Frontal cortex (tissue), 4 donors: ENCODE data around the gene MGRN1. TPM values are rescaled to one million over a fixed set of nuclear protein-coding genes. Genes with fewer than 3 reads are reported as not detected.
"Not testable (repeated sequence)": the region's sequence is repeated elsewhere in the genome, so short reads cannot be mapped to it uniquely, and the experiment has no call there.

Experiments used
- DNase-seq, 2 donors: peaks; one replicate each; pipeline ENCODE4 v3.0.0; 2012; ENCODE audit warnings: low spot score in 2 of 2
- FAIRE-seq: peaks from 2 replicates; lab custom pipeline; 2012; peaks lifted over from hg19 to GRCh38; lab: Jason Lieb, UNC
- total RNA-seq: library from RNA; depleted of rRNA; stranded (reverse); fragments of >200 nt; gene quantifications from one replicate; pipeline ENCODE4 v1.2.3, GENCODE V29; 2014
- donor health status: control.
- donor health status: control.
- donor health status: control.

The MGRN1 gene
- total RNA-seq, 1 donor from 2014 or later: 33.4 TPM

DNA sequence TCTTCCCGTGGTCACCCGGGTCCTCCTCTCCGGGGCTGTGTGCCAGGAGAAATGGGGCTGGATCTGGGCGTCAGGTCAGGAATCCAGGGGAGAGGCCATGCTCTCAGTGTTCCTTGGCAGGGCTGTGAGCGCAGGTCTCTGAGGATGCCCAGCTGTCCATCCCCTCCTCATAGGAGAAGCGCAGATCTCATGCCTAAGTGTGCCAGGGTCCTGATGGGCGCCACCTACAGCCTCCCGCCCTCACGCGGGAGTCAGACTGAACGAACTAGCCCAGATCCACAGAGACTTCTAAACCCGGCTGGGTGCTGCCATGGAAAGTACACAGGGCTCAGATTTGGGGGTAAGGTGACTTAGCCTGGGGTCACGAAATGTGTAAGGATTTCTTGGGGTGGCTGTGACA is 24.3 kb downstream of the MGRN1 start:
- FAIRE-seq (no peak), DNase-seq (no peak)

DNA sequence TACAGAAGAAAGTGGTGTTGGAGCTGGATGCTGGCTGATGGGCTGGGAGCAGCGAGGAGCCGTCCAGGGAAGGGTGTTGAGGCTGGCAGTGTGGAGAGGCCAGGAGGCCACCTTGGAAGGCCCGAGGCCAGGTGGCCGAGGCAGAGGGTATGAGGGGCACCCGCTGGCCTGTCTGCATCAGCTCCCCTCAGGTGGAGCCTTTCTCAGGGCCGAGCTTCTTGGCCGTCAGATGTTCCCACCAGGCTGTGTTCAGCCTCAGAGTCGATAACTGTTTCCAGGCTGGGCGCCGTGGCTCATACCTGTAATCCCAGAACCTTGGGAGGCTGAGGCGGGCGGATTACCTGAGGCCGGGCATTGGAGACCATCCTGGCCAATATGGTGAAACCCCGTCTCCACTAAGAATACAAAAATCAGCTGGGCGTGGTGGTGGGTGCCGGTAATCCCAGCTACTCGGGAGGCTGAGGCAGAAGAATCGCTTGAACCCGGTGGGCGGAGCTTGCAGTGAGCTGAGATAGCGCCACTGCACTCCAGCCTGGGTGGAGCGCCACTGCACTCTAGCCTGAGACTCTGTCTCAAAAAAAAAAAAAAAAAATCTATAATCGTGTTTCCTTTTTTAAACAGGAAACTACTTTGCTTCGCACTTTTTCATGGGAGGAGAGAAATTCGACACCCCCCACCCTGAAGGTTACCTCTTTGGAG is 25.3 kb downstream of the MGRN1 start:
- DNase-seq (no peak), FAIRE-seq (no peak)

DNA sequence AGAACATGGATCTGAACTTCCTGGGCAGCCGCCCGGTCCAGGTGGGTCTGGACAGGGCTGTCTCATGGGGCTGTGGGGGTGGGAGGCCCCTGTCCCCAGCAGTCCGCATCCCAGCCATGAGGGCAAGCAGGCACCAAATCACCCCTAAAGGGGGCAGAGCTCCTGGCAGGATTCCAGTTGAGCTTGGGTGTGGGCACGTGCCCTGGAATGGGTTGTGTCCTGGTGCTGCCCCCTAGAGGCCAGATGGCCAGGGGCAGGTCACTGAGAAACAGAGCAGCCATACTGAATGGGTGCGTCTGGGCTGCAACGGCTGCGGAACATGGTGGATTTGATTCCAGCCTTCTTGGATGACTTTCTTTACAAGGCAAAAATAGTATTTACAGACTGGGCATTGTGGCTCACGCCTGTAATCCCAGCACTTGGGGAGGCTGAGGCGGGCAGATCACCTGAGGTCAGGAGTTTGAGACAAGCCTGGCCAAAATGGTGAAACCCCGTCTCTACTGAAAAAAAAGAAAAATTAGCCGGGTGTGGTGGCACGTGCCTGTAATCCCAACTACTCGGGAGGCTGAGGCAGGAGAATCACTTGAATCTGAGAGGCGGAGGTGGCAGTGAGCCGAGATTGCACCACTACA is 25.9 kb downstream of the MGRN1 start:
- peak in 1 of 2 donors; percentile 68 for DNase-seq
- not testable (repeated sequence) for FAIRE-seq

DNA sequence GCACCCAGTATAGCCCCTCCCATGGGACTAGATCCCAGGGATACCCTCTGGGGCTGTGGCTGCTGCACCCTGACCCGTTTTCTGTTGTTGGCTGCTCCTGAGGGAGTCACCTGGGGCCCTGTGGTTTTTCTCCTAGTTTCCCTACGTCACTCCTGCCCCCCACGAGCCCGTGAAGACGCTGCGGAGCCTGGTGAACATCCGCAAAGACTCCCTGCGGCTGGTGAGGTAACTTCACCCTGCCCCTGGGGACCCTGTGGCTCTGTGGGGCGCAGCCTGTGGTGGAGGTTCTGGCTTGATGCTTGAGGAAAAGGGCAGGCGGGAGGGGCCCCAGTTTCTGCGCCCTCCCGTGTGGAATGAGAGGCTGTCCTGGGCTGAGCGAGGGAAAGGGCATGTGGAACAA is 27.2 kb downstream of the MGRN1 start:
- no peak for FAIRE-seq

DNA sequence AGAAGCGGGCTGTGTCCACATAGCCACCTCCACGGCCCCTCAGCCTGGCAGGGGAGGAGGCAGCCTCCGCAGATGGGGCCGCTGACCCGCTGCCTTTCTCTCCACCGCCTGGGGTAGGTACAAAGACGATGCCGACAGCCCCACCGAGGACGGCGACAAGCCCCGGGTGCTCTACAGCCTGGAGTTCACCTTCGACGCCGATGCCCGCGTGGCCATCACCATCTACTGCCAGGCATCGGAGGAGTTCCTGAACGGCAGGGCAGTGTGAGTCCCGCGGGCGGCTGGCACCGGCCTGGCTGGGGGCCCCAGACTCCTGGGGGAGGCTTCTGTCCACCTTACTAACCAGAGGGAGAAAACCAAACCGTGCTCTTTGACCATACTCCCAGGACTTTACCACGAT is 27.9 kb downstream of the MGRN1 start:
- DNase-seq (no peak), FAIRE-seq (no peak)

More for the DNA sequence above, 27.2 kb downstream of the MGRN1 start:
- no peak for DNase-seq

DNA sequence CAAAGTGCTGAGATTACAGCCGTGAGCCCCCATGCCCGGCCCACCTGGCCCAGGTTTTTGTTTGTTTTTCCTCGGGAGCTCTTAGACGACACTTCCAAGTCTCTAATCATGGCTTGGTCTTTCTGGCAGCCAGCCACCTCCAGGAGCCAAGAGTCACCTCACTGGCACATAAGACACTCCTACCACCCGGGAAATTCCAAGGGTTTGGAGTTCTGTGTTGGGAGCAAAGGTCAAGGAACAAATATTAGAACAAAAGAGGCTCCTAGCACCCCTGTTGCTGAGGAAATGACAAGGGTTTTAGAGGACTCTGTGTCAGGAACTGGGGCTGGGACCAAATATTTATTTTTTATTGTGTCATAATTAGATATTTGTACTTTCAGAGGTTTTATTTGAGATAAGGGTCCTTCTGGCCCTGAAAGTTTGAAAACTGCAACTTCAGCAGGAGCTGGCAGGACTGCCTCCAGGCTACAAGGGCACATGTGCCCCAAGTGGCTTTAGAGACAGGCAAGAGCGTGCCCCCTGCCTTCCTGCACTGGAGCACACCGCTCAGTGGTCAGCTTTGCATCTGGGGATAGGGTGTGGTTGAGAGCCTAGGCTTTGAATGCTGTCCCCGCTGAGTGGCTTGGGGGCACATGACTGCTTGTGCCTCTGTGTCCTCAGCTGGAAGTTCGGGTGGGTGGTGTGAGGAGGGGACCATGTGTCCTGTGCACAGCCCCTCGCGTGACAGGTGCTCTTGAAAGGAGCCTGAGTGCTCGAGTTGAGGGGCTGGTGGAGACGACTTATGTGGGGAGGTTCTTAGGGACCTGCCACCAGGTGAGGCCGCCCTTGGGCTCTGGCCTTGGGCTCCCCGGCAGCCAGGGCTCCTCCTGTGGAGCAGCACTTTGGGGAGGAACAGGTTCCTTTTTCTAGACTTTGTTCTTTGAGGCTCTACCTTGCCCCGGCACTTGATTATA is 29.7 kb downstream of the MGRN1 start:
- FAIRE-seq: no peak
- DNase-seq: no peak

DNA sequence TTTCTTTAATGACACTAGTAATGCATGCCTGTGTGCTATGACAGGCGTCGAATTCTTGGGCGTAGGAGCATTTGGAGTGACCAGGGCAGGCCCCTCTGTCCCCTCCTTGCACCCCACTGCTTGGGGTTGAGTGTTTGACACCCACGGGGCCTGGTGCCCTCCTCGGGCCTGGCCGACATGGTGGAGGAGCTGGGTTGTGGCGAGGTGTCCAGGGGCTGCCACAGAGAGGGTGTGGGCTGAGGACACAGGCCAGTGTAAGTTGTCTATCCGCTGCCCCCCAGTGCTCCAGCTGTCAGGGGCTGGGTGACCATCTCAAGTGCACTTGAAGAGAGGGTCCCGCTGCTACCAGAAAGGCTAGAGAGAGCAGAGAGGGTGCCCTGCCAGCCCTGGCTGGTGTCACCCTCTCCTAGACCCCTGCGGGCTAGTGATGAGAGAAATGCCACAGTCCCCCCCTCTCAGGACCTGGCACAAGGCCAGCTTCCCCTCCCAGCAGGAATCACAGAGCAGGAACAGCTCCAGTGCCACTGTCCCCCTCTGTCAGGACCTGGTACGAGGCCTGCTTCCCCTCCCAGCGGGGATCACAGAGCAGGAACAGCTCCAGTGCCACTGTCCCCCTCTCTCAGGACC is 30.5 kb downstream of the MGRN1 start:
- FAIRE-seq (no peak), DNase-seq (no peak)

DNA sequence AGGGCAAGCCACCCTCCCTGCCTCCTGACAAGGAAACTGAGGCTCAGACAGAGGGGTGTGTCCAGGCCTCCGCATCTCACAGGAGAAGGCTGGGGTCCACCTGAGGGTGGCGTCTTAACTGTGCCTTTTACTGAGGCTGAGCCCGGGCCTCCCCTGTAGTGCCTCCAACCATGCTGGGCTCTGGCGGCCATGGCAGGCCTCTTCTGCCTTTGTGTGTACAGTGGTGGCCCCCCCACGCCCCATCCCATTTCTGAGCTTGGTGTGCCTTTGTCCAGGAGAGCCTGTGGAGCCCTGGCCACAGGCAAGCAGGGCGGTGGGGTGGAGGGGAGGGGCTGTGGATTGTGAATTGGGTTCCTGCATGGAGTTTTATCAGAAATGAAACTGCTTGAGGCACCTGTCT is 31.2 kb downstream of the MGRN1 start:
- DNase-seq: no peak
- no peak for FAIRE-seq

DNA sequence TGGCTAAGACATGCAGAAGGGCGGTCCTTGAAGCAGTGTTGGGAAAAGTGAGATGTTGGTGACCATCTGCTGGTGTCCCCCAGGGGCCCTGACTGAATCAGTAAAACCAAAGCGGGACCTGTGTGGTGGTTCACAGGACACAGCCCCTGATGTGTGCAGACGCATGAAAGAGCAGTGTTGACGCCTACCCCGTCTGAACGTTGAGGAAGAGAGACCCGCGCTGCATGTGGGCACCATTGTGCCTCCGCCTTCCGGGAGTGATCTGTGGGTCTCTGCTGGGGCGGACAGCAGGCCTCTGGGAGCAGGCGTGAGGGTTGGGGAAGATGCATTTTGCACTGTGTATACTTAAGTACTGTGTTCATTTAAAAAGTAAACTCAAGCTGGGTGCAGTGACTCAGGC is 31.6 kb downstream of the MGRN1 start:
- DNase-seq (no peak), FAIRE-seq (no peak)

DNA sequence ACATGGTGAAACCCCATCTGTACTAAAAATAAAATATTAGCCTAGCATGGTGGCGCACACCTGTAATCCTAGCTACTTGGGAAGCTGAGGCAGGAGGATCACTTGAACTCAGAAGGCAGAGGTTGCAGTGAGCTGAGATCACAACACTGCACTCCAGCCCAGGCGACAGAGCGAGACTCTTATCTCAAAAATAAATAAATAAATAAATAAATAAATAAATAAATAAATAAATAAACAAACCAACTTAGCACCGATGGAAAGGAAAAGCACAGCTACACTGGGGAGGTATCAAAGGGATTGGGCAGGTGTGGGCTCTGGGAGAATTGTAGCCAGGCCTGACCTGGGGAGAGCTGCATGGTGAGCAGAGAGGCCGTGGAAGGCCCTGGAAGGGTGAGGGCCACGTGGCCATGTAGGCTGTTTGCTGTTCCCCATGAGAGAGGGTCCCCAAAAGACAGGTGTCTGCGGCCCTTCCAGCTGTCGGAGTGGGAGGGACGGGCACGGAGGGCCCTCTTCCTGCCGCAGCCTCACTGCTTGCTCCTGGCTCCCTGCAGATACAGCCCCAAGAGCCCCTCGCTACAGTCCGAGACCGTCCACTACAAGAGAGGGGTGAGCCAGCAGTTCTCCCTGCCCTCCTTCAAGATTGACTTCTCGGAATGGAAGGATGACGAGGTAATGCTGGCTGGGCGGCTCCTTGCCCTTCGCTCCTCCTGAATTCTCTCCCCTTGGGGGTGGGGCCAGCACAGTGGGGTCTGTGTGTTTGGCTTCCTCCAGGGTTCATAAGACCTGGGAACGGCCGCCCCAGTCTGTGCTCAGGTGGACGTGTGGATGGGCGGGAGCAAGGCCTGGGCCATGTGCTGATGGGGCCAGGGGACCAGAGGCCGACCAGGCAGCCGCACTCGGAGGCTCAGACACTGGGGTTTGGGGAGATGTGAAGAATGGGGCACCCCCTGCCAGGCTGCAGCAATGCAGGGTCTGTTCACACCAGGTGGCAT is 32.4 kb downstream of the MGRN1 start:
- DNase-seq (no peak), FAIRE-seq (no peak)

DNA sequence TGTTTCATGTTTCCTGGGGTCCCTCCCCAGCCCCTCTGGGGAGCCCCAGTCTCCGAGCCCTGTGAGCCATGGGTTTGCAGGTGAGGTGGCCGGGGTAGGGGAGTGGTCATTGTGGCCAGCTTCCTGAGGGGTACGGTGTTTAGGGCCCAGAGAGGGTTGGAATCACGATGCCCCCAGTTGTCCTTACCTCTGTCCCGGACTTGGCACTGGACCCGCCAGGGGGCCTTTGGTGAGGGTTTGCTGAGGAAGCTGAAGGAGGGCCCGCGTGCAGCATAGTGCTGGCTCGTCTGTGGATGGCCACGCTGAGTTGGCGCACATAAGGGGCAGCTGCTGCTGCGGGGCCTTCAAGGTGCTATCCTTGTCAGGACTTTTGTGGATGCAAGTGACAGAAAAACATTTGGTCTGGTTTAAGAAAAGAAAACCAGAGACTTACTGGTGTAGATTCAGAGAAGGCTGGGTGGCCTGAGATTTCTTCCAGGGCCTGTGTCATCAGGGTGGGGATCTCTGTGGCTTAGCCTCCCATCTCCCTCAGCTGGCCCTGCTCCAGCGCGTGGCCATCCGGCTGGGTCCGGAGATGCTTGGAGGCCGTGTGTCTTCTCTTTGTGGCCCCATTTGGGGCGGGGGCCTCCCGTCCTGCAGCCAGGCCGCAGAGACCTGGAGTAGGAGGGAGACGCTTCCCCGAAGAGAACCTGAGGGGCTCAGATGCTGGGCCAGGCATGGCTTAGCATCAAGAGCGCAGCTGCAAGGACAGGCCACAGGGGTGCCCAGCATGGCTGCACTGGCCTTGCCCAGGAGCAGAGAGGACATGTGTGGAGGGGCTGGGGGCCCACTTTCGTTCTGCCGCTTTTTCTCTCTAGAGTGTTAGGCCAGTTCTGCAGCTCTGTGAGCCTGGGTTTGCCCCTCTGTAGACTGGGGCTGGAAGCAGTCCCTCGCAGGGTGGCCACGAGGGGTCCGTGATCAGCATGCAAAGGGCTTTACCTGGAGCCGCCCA is 35.0 kb downstream of the MGRN1 start:
- DNase-seq (no peak), FAIRE-seq (no peak)

DNA sequence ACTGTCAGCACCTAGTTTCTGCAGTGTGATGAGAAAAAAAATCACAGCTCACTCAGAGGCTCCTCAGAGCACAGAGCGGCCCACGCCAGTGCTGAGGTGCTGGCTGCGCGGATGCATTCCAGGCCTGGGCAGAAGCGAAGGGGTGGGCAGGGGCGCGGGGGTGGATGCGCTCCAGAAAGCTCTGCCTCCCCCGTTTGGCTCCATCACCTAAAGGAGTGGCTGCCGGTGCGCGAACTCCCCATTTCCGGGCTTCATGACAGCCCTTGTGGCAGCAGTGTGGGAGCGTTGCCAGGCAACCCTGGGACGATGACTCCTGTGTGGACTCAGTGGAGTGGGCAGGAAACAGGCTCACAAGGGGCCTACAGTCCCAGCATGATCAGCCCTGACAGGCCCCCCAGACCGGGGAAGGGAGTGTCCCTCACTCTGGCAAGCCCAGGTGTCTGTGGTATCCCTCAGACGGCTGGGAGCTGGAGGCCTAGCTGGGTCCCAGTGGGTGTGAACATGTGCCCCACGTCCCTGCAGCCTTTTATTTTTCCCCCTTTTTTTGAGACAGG is 35.9 kb downstream of the MGRN1 start:
- no peak for FAIRE-seq
- DNase-seq: peak in 1 of 2 donors; percentile 77

DNA sequence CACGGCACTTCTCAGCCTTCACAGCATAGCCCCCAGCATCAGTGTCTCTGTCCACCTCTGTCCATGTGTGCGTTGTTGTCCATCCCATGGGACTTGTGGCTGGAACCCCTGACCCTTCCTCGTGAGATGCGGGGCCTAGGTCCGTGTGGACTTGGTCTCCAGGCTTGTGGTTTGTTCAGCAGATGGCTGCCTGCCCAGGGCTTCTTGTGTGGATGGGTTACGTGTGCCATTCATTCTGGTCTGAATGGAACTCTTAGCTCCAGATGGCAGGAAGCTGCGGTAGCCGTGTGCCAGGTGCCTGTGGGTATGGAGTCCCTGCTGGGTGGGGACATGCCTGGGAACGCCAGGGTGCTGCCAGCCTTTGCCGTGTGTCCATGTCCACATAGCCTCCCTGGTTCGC is 37.0 kb downstream of the MGRN1 start:
- DNase-seq: no peak
- no peak for FAIRE-seq

DNA sequence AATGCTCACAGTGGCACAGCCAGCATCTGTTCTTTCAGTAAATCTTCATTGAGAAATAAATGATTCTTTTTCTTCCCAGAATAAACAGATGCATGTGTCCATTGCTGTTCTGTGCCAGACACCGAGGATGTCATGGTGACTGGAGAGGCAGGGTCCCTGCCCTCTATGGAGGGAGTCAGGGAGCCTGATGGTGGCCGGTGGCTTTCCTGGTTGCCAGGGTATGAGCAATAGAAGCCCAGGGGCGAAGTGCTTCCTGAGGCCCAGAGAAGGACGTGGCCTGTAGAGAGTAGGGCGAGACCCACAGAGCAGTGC is 38.8 kb downstream of the MGRN1 start:
- DNase-seq (no peak), FAIRE-seq (no peak)

DNA sequence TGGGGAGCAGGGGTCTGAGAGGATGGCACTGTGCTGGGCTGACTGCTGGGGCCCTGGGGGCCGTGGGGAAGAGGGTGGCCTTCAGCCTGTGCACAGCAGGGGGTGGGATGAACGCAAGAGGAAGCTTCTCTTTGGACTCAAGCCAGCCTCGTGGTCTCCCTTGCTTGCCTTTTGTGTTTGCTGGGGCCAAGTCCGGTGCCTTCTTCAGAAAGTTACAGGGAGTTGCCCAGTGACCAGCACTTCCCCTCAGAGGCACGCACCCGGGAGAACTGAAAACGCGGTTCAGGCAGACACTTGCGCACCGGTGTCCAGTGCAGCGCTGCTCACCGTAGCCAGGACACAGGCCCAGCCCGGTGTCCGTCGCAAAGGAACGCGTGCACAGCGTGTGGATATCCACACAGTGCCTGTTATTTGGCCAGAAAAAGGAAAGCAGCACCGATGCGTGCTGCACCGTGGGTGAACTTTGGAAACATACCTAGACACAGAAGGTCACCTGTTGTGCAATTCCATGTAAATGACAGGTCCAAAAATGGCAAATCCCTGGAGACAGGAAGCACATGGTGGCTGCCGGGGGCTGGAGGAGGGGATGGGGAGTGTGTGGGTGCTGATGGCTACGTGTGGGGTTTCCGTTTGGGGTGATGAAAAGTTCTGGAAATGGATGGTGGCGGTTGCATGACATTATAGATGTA is 39.3 kb downstream of the MGRN1 start:
- DNase-seq (no peak), FAIRE-seq (no peak)

DNA sequence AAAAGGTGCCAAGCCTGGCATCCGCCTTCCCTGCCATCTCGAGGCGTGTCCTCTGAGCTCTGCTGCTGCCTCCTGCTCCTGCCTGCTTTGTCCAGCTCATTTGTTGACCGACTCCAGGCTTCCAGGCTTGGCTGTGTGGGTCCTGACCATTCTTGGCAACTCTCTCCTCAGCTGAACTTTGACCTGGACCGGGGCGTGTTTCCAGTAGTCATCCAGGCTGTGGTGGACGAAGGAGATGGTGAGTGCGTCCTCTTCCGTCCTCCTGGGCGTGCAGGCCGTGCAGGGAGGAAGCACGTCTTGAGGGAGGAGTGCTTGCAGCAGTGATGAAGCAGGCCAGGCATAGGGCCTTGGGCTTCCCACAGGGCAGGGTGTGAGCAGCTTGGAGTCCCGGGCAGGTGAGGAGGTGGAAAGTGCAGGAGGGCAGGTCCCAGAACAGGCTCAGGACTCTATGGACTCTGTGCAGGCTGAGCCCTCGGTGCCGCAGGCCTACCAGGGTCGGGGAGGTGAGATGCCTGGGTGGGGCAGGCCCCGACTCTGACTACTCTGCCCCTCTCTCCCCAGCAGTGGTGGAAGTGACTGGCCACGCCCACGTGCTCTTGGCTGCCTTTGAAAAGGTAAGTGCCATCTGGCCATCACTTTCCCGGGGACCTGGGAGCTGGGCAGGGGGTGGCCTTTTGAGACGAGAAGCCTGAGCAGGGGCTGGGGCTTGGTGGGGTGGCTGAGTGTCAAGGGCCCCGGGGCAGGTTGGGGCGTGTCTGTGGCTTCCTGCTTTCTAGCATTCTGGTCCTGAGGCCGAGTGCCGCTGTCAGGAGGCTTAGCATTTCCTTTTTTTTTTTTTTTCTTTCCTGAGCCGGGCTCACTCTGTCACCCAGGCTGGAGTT is 40.2 kb downstream of the MGRN1 start:
- FAIRE-seq (no peak), DNase-seq (no peak)
